Stomach (tissue), 4 donors: Measurements from ENCODE around the gene GNS.

Experiments
- EP300 ChIP-seq: sonication (generic); formaldehyde crosslinking; IDR thresholded peaks from one replicate; pipeline ENCODE4 v1.6.1; 2017; ENCODE audit warnings: antibody characterized with exemption
- POLR2A ChIP-seq, 4 donors: fragments of 450-650 bp; IDR thresholded peaks; one replicate each; pipeline ENCODE4 v1.6.1; 2016; ENCODE audit warnings: antibody characterized with exemption in 4 of 4, control low read depth in 2 of 4, mild to moderate bottlenecking in 1 of 4, moderate library complexity in 1 of 4
- TF ChIP-seq, protein P1 (sequence below), 7 experiments: fragments of 450-650 bp in 4 of 7; fragments of 200-600 bp in 3 of 7; sonication (generic) in 3 of 7; IDR thresholded peaks; one replicate each; pipeline ENCODE4 v1.5.1; 2016 to 2019; ENCODE audit warnings: antibody characterized with exemption in 7 of 7, control low read depth in 2 of 7, mild to moderate bottlenecking in 1 of 7

DNA sequence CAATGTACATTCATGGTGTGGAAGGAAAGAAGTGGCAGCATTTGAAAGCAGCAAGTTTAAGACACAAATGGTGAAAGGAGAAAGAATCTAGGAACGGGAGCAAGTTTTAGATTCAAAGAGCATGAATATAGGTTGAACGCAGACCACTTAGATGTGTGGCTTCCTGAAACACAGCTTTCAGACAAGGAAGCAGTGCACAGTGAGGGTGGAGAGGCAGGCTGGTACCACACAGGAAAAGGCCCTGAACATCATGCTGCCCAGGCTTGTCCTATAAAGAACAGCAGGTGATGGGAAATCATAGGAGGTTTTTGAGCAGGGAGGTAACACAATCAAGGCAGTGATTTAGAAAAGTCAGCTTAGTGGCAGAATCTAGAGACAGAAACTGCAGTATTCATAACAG, 35.6 kb downstream of the GNS start:
- TF ChIP-seq, protein P1, sequence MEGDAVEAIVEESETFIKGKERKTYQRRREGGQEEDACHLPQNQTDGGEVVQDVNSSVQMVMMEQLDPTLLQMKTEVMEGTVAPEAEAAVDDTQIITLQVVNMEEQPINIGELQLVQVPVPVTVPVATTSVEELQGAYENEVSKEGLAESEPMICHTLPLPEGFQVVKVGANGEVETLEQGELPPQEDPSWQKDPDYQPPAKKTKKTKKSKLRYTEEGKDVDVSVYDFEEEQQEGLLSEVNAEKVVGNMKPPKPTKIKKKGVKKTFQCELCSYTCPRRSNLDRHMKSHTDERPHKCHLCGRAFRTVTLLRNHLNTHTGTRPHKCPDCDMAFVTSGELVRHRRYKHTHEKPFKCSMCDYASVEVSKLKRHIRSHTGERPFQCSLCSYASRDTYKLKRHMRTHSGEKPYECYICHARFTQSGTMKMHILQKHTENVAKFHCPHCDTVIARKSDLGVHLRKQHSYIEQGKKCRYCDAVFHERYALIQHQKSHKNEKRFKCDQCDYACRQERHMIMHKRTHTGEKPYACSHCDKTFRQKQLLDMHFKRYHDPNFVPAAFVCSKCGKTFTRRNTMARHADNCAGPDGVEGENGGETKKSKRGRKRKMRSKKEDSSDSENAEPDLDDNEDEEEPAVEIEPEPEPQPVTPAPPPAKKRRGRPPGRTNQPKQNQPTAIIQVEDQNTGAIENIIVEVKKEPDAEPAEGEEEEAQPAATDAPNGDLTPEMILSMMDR (IDR thresholded peaks at IDR 0.05) = no peak
- TF ChIP-seq EP300 (no peak), POLR2A (IDR thresholded peaks at IDR 0.05) (no peak)
